ENCODE measurements around the gene MTG1.

DNA sequence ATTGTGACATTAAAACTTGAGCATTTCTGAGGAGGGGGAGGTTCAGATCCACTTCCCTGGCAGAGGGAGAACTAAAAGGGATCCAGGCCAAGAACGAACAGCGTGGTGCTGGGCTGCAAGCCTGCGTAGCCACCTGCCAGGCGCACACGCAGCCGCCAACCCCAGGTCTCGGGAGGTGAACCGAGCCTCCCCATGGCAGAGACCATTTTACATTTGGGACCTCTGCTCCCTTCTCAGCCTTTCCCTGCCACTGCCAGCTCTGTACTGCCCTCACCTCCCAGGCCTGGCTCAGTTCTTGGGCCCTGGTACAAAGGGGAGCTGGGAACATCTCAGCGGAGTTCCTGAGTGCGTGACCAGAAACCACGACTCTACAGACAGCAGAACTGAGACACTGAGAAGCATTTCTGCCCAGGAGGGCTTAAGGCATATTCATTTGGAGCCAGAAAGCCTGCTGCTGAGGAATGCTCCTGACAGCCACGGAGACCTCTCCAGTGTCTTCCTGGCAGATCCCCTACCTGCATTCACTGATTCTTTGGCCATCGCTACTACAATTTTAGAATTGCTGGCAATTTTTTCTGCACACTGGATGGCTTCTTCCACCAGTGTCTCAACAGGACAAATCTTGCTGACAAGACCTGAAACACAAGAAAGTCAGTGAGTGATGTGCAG is 28.4 kb upstream of the MTG1 start:
- no peak for TF ChIP-seq POLR2A (IDR thresholded peaks at IDR 0.05; ENCODE audit: low read length)
- no peak for TF ChIP-seq GATA1 (IDR thresholded peaks at IDR 0.05; ENCODE audit: low read depth, low read length)

Measured in erythroblast (primary cell).